Spleen (tissue), 11 donors: ENCODE results near the gene S100A4. TPM values are rescaled to one million over a fixed set of nuclear protein-coding genes. Genes with fewer than 3 reads are reported as not detected.
"Not testable (repeated sequence)": the region's sequence is repeated elsewhere in the genome, so short reads cannot be mapped to it uniquely, and the experiment has no call there.

ENCODE experiments used
- DNase-seq: peaks from one replicate; pipeline ENCODE4 v3.0.0-alpha.2; 2020
- H3K27ac ChIP-seq, 8 donors: fragments of 200-600 bp; sonication (generic) in 7 of 8; 1 replicate in 4 of 8; 2 replicates in 4 of 8; pipeline versions ENCODE4 v1.5.0 to v1.8.0; 2016 to 2021; ENCODE audit warnings: inconsistent platforms in 4 of 8, mild to moderate bottlenecking in 4 of 8, moderate library complexity in 1 of 8
- H3K27me3 ChIP-seq, 7 donors: fragments of 200-600 bp; sonication (generic) in 6 of 7; replicated peaks in 1 of 7; 1 replicate in 4 of 7; 2 replicates in 3 of 7; pipeline versions ENCODE4 v1.5.0 to v1.8.0; 2016 to 2021; ENCODE audit warnings: inconsistent platforms in 3 of 7, mild to moderate bottlenecking in 1 of 7
- H3K36me3 ChIP-seq, 6 donors: fragments of 200-600 bp; sonication (generic) in 5 of 6; 1 replicate in 4 of 6; 2 replicates in 2 of 6; pipeline versions ENCODE4 v1.5.0 to v1.8.0; 2016 to 2021; ENCODE audit warnings: inconsistent platforms in 2 of 6
- H3K4me1 ChIP-seq, 6 donors: fragments of 200-600 bp; sonication (generic) in 5 of 6; 1 replicate in 3 of 6; 2 replicates in 3 of 6; pipeline versions ENCODE4 v1.5.0 to v1.8.0; 2016 to 2021; ENCODE audit warnings: inconsistent platforms in 3 of 6
- H3K4me3 ChIP-seq, 8 donors: fragments of 200-600 bp; sonication (generic) in 7 of 8; 1 replicate in 4 of 8; 2 replicates in 4 of 8; pipeline versions ENCODE4 v1.5.0 to v1.8.0; 2016 to 2021; ENCODE audit warnings: inconsistent platforms in 4 of 8, mild to moderate bottlenecking in 4 of 8, moderate library complexity in 2 of 8
- H3K9me3 ChIP-seq, 8 donors: fragments of 200-600 bp; sonication (generic) in 7 of 8; 1 replicate in 4 of 8; 2 replicates in 4 of 8; pipeline versions ENCODE4 v1.5.0 to v1.8.0; 2016 to 2021; ENCODE audit warnings: inconsistent platforms in 4 of 8
- POLR2A ChIP-seq, 3 donors: fragments of 450-650 bp; IDR thresholded peaks; one replicate each; pipeline ENCODE4 v1.5.1; 2017; ENCODE audit warnings: antibody characterized with exemption in 3 of 3, mild to moderate bottlenecking in 1 of 3
- POLR2AphosphoS5 ChIP-seq, 3 donors: sonication (generic); formaldehyde crosslinking; IDR thresholded peaks; one replicate each; pipeline ENCODE4 v1.5.1; 2017; ENCODE audit warnings: antibody characterized with exemption in 3 of 3
- WGBS, 5 donors: extraction: QIAGEN DNeasy Blood & Tissue Kit in 3 of 5; methylation state at CpG; one replicate each; pipeline versions ENCODE4 v1.1.5 to v1.1.7; 2013 to 2018; 5-methylcytosine and 5-hydroxymethylcytosine counted together
- intact Hi-C: fragments of 100-400 bp; cut with DNase I; formaldehyde crosslinking; loops from one replicate; pipeline ENCODE4 v1.15.0; 2023; ENCODE audit warnings: low total_unique reads
- polyA plus RNA-seq, 3 donors: library from polyadenylated mRNA; stranded (reverse); fragments of 200-250 nt; gene quantifications; one replicate each; pipeline ENCODE4 v1.2.1, GENCODE V29; 2013
- total RNA-seq, 7 donors: library from RNA; depleted of rRNA in 3 of 7; stranded (reverse); fragments of >200 nt in 3 of 7; fragmentation: NEBNext Ultra II Directional in 4 of 7; extraction: Animal tissue kit (Norgen Biotek cat#: 25700) in 4 of 7; gene quantifications; one replicate each; pipeline versions ENCODE4 v1.1.0 to v1.2.1, GENCODE V29; 2016 to 2021
- TF ChIP-seq, protein P1 (sequence below), 11 experiments: fragments of 200-600 bp in 7 of 11; fragments of 450-650 bp in 4 of 11; sonication (generic) in 4 of 11; IDR thresholded peaks in 8 of 11; conservative IDR thresholded peaks in 3 of 11; 1 replicate in 7 of 11; 2 replicates in 4 of 11; pipeline versions ENCODE4 v1.4.0 to v1.8.0; 2016 to 2021; ENCODE audit warnings: antibody characterized with exemption in 11 of 11, inconsistent platforms in 4 of 11, mild to moderate bottlenecking in 1 of 11
- donor health status: healthy with polysubstance abuse.
- donor health status: DM: no; HTN: no; CAD: no; lungs with moderate emphysema.
- donor health status: DM: no; HTN: no; CAD: no.
- donor health status: Bipolar disorder and iron deficiency.
- donor health status: healthy.
- donor health status: DM: no; HTN: no; CAD: no.
- donor health status: DM: yes; HTN: yes; CAD: no.

S100A4 gene
- total and polyA plus RNA-seq, 10 donors: 161 to 755 (median 321) TPM

DNA sequence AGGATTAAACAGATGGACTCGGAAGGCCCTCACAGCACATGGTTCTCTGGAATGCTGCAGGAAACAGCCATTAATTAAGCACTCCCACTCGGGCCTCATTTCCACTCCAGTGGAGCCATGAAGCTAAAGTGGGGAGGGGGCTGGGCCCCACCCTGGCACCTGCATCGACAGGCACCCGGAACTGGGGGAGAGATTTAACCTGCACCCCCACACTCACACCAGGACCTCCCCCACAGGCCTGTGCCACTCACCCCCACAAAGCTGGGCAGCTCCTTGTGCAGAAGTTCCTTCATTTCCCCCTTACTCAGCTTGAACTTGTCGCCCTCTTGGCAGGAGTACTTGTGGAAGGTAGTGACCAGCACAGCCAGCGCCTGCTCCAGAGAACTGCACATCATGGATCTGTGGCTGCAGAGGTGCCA is 17.9 kb upstream of the S100A4 start:
- H3K27me3 ChIP-seq: no peaks in the 10 kb centered on the region
- intact Hi-C loops: loop anchor here (10.0 kb wide), 1 partner anchor 209 kb away; the partner anchor contains the start of gene S100A9
- DNase-seq: peak; percentile 49
- WGBS, 5 donors: 74 to 92% (median 87%) methylated on average over 5 to 6 of the region's 6 CpGs
- no peak overlapping the region for H3K4me3 ChIP-seq
- TF ChIP-seq POLR2AphosphoS5 (IDR thresholded peaks at IDR 0.05): no peak
- TF ChIP-seq, protein P1, sequence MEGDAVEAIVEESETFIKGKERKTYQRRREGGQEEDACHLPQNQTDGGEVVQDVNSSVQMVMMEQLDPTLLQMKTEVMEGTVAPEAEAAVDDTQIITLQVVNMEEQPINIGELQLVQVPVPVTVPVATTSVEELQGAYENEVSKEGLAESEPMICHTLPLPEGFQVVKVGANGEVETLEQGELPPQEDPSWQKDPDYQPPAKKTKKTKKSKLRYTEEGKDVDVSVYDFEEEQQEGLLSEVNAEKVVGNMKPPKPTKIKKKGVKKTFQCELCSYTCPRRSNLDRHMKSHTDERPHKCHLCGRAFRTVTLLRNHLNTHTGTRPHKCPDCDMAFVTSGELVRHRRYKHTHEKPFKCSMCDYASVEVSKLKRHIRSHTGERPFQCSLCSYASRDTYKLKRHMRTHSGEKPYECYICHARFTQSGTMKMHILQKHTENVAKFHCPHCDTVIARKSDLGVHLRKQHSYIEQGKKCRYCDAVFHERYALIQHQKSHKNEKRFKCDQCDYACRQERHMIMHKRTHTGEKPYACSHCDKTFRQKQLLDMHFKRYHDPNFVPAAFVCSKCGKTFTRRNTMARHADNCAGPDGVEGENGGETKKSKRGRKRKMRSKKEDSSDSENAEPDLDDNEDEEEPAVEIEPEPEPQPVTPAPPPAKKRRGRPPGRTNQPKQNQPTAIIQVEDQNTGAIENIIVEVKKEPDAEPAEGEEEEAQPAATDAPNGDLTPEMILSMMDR (IDR thresholded peaks at IDR 0.05 in 8 of 11, conservative IDR thresholded peaks at IDR 0.05 in 3 of 11): no peak
- TF ChIP-seq POLR2A (IDR thresholded peaks at IDR 0.05): no peak
- H3K4me1 ChIP-seq: peaks cover 19 to 45% (median 31%) of the 10 kb centered on the region in 6 donors
- no peaks in the 10 kb centered on the region for H3K36me3 ChIP-seq
- no peaks in the 10 kb centered on the region for H3K9me3 ChIP-seq
- H3K27ac ChIP-seq: no peak overlapping the region

DNA sequence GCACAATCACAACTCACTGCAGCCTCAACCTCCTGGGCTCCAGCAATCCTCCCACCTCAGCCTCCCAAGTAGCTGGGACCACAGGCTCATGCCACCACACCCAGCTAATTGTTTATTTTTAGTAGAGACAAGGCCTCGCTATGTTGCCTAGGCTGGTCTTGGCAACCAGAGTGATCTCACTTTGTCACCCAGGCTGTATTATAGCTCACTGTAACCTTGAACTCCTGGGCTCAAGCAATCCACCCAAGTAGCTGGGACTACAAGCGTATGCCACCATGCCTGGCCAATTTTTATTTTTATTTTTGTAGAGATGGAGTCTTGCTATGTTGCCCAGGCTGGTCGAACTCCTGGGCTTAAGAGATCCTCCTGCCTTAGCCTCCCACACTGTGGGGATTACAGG is 16.4 kb upstream of the S100A4 start:
- intact Hi-C loops: loop anchor here (10.0 kb wide), 1 partner anchor 207 kb away; the partner anchor contains the start of gene S100A9
- H3K4me3 ChIP-seq, H3K27me3 ChIP-seq, H3K9me3 ChIP-seq, H3K36me3 ChIP-seq, H3K27ac ChIP-seq: not testable (repeated sequence)
- 86 to 94% (median 91%) methylated on average over 3 of the region's 3 CpGs for WGBS, 5 donors
- DNase-seq: peak; percentile 13
- H3K4me1 ChIP-seq: peaks cover 12 to 30% (median 18%) of the 10 kb centered on the region in 6 donors

DNA sequence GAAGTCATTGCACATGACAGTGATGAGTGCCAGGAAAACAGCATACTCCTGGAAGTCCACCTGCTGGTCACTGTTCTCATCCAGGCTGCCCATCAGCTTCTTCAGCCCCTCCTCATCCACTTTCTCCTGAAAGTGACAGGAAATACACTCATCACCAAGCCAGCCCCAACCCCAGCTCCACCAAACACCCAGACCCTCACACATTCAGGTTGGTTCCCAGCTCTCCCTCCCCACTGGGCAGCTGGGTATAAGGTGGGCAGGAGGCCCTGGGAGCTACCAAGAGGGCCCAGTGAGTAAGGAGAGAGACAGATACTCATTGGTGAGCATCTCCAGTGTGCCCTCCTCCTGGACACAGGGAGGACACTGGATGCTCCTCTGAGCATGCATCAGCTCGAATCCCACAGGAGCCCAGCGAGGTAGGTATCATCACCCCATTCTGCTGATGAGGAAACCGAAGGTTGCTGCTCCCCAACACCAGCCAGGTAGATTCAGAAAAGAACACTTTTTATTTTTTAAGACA is 15.9 kb upstream of the S100A4 start:
- TF ChIP-seq POLR2A (IDR thresholded peaks at IDR 0.05) (no peak), POLR2AphosphoS5 (IDR thresholded peaks at IDR 0.05) (no peak)
- TF ChIP-seq, protein P1 (IDR thresholded peaks at IDR 0.05 in 8 of 11, conservative IDR thresholded peaks at IDR 0.05 in 3 of 11): no peak
- peak; percentile 47 for DNase-seq
- H3K36me3 ChIP-seq: no peaks in the 10 kb centered on the region
- no peak overlapping the region for H3K27ac ChIP-seq
- no peak overlapping the region for H3K4me3 ChIP-seq
- 77 to 100% (median 98%) methylated on average over 3 of the region's 3 CpGs for WGBS, 5 donors
- H3K27me3 ChIP-seq: no peaks in the 10 kb centered on the region
- peaks cover 9 to 25% (median 13%) of the 10 kb centered on the region in 6 donors for H3K4me1 ChIP-seq
- intact Hi-C loops: loop anchor here (10.0 kb wide), 1 partner anchor 207 kb away; the partner anchor contains the start of gene S100A9
- H3K9me3 ChIP-seq: no peaks in the 10 kb centered on the region

DNA sequence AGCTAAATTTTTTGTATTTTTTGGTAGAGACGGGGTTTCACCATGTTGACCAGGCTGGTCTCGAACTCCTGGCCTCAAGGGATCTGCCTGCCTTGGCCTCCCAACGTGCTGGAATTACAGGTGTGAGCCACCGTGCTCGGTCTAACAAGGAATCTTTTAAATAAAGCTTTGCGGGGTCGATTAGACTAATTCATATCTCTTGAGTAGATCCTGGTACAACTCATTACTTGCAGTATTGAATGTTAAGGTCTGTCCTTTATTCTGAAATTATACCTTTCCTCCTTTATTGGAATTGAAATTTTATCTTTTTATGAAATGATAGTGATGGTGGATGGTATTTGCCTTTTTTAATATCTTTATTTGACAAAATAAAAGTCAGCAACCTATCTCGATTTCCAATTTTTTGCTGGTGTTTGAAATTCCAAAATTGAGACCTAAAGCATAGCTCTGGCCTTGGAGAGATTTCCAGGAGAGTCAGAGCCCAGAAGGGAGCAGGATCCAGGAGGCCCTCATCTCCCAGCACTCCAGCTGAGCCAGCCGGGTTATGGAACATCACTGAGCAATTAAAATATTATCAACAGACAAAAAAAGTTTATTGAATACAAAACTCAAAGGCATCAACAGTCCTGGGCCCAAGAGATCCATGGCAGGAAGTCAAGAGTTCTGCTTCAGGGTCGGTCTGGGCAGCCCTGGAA is 15.3 kb upstream of the S100A4 start:
- intact Hi-C loops: loop anchor here (10.0 kb wide), 1 partner anchor 206 kb away; the partner anchor contains the start of gene S100A9
- no peak overlapping the region for H3K27ac ChIP-seq
- H3K36me3 ChIP-seq: no peaks in the 10 kb centered on the region
- H3K4me1 ChIP-seq: peaks cover 4 to 19% (median 7%) of the 10 kb centered on the region in 6 donors
- DNase-seq: peak; percentile 9
- TF ChIP-seq POLR2AphosphoS5 (IDR thresholded peaks at IDR 0.05) (no peak), POLR2A (IDR thresholded peaks at IDR 0.05) (no peak)
- TF ChIP-seq, protein P1 (IDR thresholded peaks at IDR 0.05 in 8 of 11, conservative IDR thresholded peaks at IDR 0.05 in 3 of 11): no peak
- 87 to 94% (median 91%) methylated on average over 10 of the region's 10 CpGs for WGBS, 5 donors
- H3K27me3 ChIP-seq: no peaks in the 10 kb centered on the region
- H3K9me3 ChIP-seq: no peaks in the 10 kb centered on the region
- H3K4me3 ChIP-seq: no peak overlapping the region
